CD4-positive, alpha-beta T cell treated with Interleukin-15 for 4 hours (primary cell): ENCODE measurements around the gene PGPEP1.
A peak's percentile ranks its signal among the peaks of the same experiment; 100 is the strongest.
"Not testable (repeated sequence)": the region's sequence is repeated elsewhere in the genome, so short reads cannot be mapped to it uniquely, and the experiment has no call there.

Source experiments
- DNase-seq: peaks from one replicate; pipeline ENCODE4 v3.0.0-alpha.2; 2020; ENCODE audit warnings: low spot score

PGPEP1 gene

DNA sequence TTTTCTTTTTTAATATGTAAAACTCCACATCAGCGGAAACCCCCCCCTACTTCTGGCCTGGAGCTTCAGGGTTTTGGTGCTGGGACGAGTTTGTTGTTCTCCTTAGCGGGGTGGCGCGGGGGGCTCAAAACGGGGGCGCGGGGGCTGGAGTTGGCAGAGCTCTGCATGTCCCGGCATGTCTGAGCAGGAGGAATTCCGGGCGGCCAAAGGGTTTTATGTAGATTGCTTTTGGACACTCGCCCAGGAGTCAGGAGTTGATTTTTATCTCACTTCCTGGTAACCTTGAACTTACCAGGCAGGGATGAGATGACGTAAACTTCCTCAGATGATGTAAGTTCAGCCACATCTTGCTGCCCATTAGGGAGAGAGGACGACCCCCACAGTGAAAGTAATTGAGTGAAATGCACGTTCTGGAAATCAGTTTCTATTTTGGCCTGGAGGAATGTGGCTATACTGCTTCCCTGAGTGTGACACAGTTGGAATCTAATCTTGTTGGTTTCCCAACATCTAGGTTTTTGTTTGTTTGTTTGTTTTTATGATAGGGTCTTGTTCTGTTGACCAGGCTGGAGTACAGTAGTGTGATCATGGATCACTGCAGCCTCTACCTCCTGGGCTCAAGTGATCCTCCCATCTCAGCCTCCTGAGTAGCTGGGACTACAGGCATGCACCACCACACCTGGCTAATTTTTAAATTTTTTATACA lies 24.6 kb downstream of the PGPEP1 start:
- no peak for DNase-seq

DNA sequence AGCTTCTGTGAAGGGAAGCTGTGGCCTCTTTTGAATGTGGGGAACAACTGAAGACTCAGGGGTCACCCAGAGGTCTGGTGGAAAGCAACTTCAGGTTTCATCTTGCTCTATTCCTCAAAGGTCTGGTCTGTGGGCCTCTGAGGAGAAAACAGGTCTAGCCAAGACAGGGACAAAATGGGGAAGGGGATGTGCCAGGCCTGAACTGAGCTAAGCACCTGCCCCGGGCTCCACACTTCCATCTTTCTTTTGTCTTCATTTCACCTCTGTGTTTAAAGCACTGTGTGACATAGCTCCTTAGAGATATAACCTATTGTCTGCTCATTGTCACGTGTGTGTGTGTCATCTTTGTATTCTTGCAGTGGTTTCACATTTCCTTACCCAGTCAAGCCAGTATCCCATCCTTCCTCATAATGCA lies 25.6 kb downstream of the PGPEP1 start:
- DNase-seq = no peak

DNA sequence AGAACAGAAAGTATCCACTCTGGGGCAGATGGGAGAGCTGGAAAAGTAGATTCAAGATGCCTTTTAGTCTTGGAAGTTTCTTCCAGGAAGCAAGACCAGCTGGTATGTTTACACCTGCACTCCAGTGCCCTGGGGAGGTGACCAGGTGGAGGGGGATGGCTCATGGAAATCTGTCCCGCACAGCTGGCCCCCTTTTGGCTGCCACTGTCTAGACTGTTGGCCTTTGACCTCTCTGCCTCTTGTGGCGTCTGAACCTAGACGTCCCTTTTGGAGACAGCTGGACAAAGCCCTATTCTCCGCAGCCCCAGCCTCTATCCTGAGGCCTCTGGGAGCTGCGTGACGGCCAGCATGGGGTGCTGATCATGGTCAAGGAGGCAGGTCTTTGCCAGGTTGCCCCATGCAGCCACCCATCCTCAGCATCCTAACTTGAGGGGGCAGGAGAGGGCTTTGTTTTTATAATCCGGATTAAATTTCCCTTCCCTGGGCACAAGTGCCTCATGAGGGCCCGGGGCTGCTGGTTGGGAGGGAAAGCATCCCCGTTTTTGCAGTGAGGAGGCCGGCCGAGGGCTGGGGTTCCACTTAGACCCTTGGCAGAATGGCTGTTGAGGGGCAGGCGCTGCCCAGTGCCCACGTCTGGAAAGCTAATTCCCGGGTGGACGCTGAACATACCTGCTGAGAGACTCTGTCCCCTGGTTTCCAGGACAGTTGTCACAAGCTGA lies 28.3 kb downstream of the PGPEP1 start:
- DNase-seq = no peak

DNA sequence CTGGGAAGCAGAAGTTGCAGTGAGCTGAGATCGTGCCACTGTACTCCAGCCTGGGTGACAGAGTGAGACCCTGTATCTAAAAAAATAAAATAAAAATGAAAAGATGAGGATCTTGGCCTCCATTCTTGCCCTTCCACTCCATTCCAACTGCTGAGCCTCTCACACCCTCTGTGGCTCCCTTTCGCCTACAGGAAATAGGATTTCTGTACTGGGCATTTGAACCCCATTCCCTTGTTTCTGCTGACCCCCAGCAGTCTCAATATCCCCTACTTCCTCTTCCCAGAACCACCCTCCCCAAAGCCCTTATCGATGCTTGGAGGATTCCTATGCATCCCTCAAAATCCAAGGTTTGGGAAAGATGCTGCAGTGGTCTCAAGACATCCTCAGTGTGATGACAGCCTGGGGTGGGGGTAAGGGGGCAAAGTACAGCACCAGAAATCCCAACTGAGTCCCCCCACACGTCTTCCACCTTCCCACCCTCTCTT lies 33.1 kb downstream of the PGPEP1 start:
- DNase-seq = no peak

DNA sequence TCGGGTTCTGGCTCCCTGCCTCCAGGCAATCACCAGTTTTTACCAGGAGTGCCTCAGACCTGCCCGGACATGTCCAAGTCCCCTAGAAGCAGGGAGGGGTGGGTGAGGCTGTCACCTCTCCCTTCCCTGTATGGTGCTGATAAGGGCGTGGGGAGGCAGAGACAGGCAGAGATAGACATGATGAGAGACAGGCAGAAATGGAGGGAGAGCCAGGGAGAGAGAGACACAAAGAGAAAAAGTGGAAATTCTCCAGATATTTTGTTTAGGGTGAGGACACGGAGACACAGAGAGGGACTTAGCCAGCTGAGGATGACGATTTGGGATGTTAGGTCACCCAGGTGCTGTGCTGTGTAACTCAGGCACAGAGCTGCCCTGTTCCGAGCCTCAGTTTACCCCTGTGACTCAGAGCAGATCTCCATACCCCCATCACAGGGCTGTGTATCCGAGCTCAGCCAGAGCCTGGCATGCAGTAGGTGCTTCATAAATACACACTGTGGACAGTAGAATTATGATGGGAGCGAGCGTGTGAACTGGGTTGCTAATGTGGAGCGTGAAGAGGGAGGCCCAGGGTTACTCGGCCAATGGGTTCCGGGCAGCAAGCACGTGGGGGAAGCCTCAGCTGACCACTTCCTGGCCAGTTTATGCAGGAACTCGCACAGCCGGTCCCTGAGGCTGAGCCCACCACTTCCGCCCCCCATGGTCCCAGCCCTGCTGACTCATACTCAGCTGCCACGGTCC lies 33.7 kb downstream of the PGPEP1 start:
- DNase-seq = peak; percentile 56

DNA sequence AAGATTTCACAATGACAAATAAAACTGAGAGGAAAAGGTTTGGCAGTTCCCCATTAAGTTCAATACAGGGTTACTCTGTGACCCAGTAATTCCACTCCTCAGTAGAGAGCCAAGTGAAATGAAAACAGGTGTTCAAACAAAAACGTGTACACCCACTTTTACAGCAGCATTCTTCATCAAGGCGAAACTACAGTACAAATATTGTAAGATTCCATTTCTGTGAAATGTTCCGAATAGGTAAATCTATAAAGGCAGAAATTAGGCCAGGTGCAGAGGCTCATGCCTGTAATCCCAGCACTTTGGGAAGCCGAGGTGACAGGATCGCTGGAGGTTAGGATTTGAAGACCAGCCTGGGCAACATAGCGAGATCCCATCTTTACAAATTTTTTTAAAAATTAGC lies 36.6 kb downstream of the PGPEP1 start:
- DNase-seq = no peak

DNA sequence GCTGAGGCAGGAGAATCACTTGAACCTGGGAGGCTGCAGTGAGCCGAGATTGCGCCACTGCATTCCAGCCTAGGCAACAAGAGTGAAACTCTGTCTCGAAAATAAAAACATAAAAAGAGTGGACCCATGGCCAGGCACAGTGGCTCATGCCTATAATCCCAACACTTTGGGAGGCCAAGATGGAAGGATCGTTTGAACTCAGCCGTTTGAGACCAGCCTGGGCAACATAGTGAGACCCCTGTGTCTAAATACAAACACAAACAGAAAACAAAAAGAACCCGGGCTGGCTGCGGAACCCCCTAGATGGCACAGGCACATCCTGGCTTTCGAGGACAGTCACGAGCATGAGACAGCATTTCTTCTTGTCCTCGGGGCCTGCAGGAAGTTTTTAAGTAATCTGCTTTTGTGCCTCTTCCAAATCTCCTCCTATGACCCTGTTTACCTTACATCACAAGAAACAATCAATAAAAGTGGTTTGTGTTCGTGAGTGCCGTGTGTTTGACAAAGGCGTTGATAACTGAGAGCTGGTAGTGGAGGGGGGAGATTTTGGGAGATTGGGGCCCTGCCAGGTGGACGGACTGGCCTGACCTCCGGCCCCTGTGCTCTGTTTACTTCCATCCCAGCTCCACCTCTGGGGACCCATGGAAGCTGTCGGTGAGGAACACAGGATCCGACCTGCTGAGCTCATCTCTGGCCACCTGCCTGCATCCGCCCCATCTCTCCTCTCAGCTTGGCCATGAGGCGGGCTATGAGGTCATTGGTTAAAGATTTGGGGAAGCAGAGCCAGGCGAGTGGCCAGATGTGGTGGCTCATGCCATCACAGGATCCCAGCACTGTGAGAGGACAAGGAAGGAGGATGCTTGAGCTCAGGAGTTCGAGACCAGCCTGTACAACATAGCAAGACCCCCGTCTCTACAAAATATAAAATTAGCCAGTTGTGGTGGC lies 39.7 kb downstream of the PGPEP1 start:
- no peak for DNase-seq

DNA sequence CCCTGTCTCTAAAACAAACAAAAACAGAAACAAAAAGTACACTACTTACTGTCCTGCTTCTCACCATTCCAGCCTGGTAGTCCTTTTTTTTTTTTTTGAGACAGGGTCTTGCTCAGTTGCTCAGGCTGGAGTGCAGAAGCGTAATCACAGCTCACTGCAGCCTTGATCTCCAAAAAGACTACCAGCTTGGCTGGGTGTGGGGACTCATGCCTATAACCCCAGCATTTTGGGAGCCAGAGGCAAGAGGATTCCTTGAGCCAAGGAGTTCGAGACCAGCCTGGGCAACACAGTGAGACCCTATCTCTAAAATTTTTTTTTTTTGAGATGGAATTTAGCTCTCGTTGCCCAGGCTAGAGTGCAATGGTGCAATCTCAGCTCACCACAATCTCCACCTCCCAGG lies 40.4 kb downstream of the PGPEP1 start:
- DNase-seq = no peak

DNA sequence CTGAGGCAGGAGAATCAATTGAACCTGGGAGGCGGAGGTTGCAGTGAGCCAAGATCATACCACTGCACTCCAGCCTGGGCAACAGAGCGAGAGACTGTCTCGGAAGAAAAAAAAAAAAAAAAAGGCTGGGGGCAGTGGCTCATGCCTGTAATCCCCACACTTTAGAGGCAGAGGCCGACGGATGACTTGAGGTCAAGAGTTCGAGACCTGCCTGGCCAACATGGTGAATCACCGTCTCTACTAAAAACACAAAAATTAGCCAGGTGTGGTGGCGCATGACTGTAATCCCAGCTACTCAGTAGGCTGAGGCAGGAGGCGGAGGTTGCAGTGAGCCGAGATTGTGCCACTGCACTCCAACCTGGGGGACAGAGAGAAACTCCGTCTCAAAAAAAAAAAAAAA lies 43.2 kb downstream of the PGPEP1 start:
- DNase-seq = not testable (repeated sequence)

DNA sequence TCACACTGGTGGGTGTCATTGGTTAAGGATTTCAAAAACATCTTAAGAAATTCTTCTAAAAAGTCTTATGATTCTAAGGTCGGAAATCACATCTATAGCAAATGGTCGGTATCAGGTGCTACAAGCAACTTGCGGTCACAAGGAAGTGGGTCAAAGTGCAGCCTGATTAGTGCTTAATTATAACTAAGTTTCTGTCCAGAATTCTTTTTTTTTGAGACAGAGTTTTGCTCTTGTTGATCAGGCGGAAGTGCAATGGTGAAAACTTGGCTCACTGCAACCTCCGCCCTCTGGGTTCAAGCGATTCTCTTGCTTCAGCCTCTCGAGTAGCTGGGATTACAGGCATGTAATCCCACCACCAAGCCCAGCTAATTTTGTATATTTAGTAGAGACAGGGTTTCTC lies 44.4 kb downstream of the PGPEP1 start:
- DNase-seq = no peak

DNA sequence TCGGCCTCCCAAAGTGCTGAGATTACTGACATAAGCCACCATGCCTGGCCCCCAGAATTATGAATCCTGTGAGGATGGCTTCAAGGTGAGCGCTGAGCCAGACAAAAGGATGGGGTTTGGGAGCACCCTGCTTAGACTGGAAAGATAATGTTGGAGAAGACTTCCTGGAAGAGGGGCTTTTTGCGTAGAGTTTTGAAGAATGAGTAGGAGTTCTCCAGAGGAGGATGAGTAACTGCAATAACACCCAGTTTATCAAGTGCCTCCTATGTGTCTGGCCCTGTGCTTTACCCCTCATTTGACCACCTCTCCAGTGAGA lies 44.9 kb downstream of the PGPEP1 start:
- no peak for DNase-seq

DNA sequence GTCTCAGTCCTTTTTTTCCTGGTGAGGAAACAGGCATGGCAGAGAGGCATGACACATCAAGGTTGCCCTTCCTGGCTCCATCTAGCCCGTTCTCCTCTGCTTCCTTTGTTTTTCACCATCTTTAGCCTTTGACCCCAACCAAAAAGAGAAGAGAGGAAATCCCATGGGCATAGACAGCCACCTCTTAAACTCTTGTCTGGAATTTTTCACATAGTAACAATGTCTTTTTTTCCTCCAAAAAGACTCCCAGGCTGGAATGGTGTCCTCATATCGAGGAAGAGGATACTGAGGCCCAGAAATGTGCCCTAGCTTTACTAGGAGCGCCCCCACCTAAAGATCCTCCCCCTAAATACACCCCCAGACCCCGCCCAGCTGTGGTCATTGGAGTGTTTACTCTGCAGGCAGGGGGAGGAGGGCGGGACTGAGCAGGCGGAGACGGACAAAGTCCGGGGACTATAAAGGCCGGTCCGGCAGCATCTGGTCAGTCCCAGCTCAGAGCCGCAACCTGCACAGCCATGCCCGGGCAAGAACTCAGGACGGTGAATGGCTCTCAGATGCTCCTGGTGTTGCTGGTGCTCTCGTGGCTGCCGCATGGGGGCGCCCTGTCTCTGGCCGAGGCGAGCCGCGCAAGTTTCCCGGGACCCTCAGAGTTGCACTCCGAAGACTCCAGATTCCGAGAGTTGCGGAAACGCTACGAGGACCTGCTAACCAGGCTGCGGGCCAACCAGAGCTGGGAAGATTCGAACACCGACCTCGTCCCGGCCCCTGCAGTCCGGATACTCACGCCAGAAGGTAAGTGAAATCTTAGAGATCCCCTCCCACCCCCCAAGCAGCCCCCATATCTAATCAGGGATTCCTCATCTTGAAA lies 45.5 kb downstream of the PGPEP1 start, which contains the start of gene GDF15:
TSS of gene GDF15 (plus strand) at position 484 of the 868 bp plus-strand sequence. CDS start at position 516, 32 bp downstream.
- DNase-seq = no peak

DNA sequence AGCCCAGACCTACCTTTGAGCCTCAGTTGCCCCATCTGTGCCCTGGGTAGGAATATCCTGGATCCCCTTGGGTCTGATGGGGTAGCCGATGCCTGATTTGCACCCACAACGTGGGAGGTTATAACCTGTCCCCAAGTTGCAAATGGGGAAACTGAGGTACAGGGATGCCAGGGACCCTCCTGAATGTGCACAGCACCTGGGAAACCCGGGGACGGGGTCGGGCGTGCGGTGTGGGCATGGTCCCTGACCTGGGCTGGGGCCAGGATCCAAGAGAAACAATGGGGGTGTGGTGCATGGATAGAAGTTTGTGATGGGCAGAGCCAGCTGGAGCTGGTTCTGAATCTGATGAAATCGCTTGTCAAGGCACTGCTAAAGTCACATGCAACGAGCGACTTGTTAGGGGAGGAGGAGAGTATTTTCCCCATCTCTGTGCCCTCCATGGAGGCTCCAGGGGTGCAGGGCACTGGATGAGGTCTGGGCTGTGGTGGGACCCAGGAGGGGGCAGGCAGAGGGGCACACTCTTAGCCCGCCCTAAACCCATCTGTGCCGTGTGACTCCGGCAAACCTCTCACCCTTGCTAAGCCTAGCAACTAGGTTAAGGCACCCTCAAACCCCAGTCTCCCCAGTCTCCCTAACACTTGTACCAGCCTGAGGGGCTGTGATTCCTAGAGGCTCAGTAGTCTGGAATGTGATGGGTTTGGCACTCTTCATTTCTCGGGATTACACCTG lies 46.3 kb downstream of the PGPEP1 start:
- DNase-seq = no peak

DNA sequence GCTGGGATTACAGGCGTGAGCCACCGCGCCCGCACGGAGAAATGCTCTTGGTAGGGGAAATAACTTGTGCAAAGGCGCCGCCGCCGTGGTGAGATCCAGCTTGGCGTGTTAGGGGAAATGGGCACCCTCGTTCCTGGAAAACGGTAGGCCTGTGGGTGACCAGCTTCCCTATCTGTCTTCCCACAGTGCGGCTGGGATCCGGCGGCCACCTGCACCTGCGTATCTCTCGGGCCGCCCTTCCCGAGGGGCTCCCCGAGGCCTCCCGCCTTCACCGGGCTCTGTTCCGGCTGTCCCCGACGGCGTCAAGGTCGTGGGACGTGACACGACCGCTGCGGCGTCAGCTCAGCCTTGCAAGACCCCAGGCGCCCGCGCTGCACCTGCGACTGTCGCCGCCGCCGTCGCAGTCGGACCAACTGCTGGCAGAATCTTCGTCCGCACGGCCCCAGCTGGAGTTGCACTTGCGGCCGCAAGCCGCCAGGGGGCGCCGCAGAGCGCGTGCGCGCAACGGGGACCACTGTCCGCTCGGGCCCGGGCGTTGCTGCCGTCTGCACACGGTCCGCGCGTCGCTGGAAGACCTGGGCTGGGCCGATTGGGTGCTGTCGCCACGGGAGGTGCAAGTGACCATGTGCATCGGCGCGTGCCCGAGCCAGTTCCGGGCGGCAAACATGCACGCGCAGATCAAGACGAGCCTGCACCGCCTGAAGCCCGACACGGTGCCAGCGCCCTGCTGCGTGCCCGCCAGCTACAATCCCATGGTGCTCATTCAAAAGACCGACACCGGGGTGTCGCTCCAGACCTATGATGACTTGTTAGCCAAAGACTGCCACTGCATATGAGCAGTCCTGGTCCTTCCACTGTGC lies 47.9 kb downstream of the PGPEP1 start:
- DNase-seq = peak; percentile 83

DNA sequence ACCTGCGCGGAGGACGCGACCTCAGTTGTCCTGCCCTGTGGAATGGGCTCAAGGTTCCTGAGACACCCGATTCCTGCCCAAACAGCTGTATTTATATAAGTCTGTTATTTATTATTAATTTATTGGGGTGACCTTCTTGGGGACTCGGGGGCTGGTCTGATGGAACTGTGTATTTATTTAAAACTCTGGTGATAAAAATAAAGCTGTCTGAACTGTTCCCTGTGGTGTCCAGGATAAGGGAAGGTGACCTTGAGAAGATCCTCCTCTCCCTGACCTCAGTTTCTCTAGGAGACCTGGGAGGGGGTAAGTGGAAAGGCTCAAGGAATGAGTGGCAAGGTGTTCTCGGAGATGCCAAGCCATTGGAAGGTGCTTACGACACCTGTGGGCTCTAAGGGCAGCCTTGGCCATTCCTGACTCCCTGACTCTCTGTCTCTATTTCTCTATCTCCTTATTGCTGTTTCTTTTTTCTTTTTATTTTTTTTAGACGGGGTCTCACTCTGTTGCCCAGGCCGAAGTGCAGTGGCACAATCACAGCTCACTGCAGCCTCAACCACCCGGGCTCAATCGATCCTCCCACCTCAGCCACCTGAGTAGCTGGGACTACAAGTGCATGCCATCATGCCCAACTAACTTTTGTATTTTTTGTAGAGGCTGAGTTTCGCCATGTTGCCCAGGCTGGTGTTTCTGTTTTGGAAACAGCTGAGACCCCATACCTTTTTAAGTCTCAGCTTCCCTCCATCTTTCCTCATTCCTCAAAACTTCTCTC lies 48.7 kb downstream of the PGPEP1 start:
- DNase-seq = no peak

DNA sequence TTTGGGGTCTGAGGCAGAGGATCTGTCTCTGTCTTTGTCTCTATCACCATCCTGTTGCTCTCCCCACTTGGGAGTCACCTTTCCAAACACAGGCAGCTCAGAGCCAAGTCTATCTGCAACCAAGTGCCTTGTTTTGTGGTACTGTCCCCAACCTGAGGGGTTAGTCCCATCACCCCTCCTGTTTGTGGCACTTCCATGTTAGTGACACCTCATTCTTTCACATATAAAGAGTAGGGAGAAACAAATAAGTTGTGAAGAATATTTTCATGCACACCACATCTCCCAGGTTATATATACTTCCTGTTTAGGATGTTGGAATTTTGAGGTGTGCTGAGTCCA lies 49.3 kb downstream of the PGPEP1 start:
- DNase-seq = no peak

DNA sequence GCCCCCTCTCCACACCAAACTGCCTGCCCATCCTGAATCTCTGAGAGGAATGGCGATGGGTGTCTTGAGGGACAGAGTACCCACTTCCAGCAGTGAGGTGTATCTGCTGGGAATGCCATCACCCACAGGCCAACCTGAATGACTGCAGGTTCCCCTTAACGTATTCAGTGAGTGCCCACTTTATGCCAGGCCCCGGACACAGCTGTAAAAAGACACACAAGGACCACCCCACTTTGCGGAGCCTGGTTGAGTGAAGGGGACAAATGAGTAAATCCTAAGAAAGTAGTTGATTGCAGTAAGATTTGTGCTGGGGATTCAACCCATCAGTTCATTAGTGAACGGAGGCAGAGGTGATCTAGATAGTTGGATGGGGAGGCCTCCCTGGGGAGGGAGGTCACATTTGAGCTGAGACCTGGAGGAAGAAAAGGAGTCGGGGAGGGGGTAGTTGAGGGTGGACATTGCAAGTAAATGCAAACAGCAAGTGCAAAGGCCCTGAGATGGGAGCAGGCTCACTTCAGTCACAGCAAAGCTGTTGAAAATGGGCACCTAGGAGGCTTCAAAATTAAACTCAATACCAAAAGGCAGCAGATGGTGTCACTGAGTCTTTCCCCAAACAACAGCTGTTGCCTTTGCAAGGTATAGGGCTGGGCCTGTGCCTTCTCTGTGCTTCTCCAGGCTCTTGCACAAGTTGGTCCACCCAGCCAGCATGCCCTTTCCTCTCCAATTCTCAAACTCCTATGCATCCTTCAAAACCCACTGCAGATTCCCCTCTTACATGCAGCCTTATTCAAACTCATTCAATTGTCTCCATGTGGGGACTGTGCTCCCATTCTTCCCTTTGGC lies 49.9 kb downstream of the PGPEP1 start:
- DNase-seq = no peak
